CD4-positive, alpha-beta T cell treated with Interleukin-21 for 1 hour (primary cell): ENCODE data around the gene DSP.

Experiments
- DNase-seq: peaks from one replicate; pipeline ENCODE4 v3.0.0-alpha.2; 2020

DSP gene

GRCh38 chr6:7594579-7595125, 53.2 kb downstream of the DSP start:
- DNase-seq: no peak

- no peak for DNase-seq
Observed at GRCh38 chr6:7604003-7604402, 62.5 kb downstream of the DSP start.

GRCh38 chr6:7604506-7604905, 63.0 kb downstream of the DSP start:
- no peak for DNase-seq

- peak; percentile 52 for DNase-seq
Observed at GRCh38 chr6:7615611-7616383, 74.3 kb downstream of the DSP start.

- DNase-seq: peak; percentile 2
Observed at GRCh38 chr6:7617801-7618764, 76.6 kb downstream of the DSP start.

GRCh38 chr6:7621761-7622160, 80.3 kb downstream of the DSP start:
- DNase-seq: no peak

- DNase-seq: no peak
Observed at GRCh38 chr6:7624796-7625710, 83.6 kb downstream of the DSP start.

GRCh38 chr6:7628479-7628878, 87.0 kb downstream of the DSP start:
- no peak for DNase-seq

GRCh38 chr6:7628909-7629308, 87.4 kb downstream of the DSP start:
- DNase-seq: no peak

- DNase-seq: no peak
Observed at GRCh38 chr6:7629321-7629720, 87.8 kb downstream of the DSP start.

- no peak for DNase-seq
Observed at GRCh38 chr6:7630792-7631191, 89.3 kb downstream of the DSP start.

GRCh38 chr6:7631466-7631865, 90.0 kb downstream of the DSP start:
- DNase-seq: no peak

GRCh38 chr6:7632501-7633290, 91.2 kb downstream of the DSP start:
- no peak for DNase-seq

GRCh38 chr6:7633361-7633760, 91.9 kb downstream of the DSP start:
- DNase-seq: no peak

GRCh38 chr6:7636151-7636550, 94.7 kb downstream of the DSP start:
- DNase-seq: no peak
